DOHH2 (cell line): ENCODE results near the gene DENND5B.

ENCODE experiments used
- H3F3A ChIP-seq: fragments of 200-600 bp; sonication (generic), shearing (Covaris generic); 2 replicates; pipeline ENCODE4 v1.6.0; 2016; ENCODE audit warnings: antibody characterized with exemption, mild to moderate bottlenecking; ENCODE audit not compliant: control insufficient read depth, insufficient read depth
- H3K27ac ChIP-seq: fragments of 200-600 bp; sonication (generic); 2 replicates; pipeline ENCODE4 v1.5.1; 2014; ENCODE audit warnings: low read depth, mild to moderate bottlenecking, low read length, moderate library complexity
- H3K27me3 ChIP-seq: fragments of 200-600 bp; sonication (generic); 2 replicates; pipeline ENCODE4 v1.6.1; 2014; ENCODE audit warnings: mild to moderate bottlenecking, low read length, mixed read lengths; ENCODE audit not compliant: control insufficient read depth
- H3K36me3 ChIP-seq: fragments of 200-600 bp; sonication (generic); 2 replicates; pipeline ENCODE4 v1.6.1; 2014; ENCODE audit warnings: mild to moderate bottlenecking, low read length, moderate library complexity, mixed read lengths; ENCODE audit not compliant: control insufficient read depth
- H3K4me1 ChIP-seq: fragments of 200-600 bp; sonication (generic); 2 replicates; pipeline ENCODE4 v1.6.1; 2014; ENCODE audit warnings: mild to moderate bottlenecking, low read length, mixed read lengths; ENCODE audit not compliant: control insufficient read depth
- H3K4me2 ChIP-seq: fragments of 200-600 bp; sonication (generic); 2 replicates; pipeline ENCODE4 v1.6.0; 2014; ENCODE audit warnings: mild to moderate bottlenecking, low read length, moderate library complexity
- H3K4me3 ChIP-seq: fragments of 200-600 bp; sonication (generic); 2 replicates; pipeline ENCODE4 v1.5.1; 2014; ENCODE audit warnings: mild to moderate bottlenecking, low read length, mixed read lengths
- H3K79me2 ChIP-seq: fragments of 200-600 bp; sonication (generic); 2 replicates; pipeline ENCODE4 v1.6.1; 2014; ENCODE audit warnings: mild to moderate bottlenecking, low read length, mixed read lengths; ENCODE audit not compliant: control insufficient read depth
- H3K9me2 ChIP-seq: fragments of 200-600 bp; sonication (generic); replicated peaks from 2 replicates; pipeline ENCODE4 v1.6.1; 2014; ENCODE audit warnings: mild to moderate bottlenecking, low read length, mixed read lengths; ENCODE audit not compliant: control insufficient read depth
- H3K9me3 ChIP-seq: fragments of 200-600 bp; sonication (generic); 2 replicates; pipeline ENCODE4 v1.6.1; 2014; ENCODE audit warnings: antibody characterized with exemption, low read length, mixed read lengths; ENCODE audit not compliant: control insufficient read depth, insufficient read depth
- H4K20me1 ChIP-seq: fragments of 200-600 bp; sonication (generic); 2 replicates; pipeline ENCODE4 v1.6.0; 2014; ENCODE audit warnings: low read depth, mild to moderate bottlenecking, antibody characterized with exemption, low read length, moderate library complexity; ENCODE audit not compliant: control insufficient read depth, insufficient read depth
- CTCF ChIP-seq: fragments of 200-600 bp; sonication (generic); IDR thresholded peaks from one replicate; pipeline ENCODE4 v1.5.1; 2014; ENCODE audit warnings: antibody characterized with exemption, mild to moderate bottlenecking, low read depth, low read length; ENCODE audit not compliant: poor library complexity, severe bottlenecking
- EZH2phosphoT487 ChIP-seq: fragments of 200-600 bp; sonication (generic); IDR thresholded peaks from 2 replicates; pipeline ENCODE4 v1.6.1; 2017; ENCODE audit warnings: borderline replicate concordance, mild to moderate bottlenecking, antibody characterized with exemption, low read length, moderate library complexity, mixed read lengths

The DENND5B gene

GRCh38 chr12:31423405-31423804 lies 167.5 kb downstream of the DENND5B start:
- no peak overlapping the region for H3K27ac ChIP-seq
- no peaks in the 10 kb centered on the region for H3K27me3 ChIP-seq
- H3K36me3 ChIP-seq = no peaks in the 10 kb centered on the region
- 0 out of 2 replicates have a peak, but pooled peaks cover 2% of the 10 kb centered on the region for H3F3A ChIP-seq
- TF ChIP-seq EZH2phosphoT487 (no peak), CTCF (no peak)
- H3K4me1 ChIP-seq = peaks cover 19% of the 10 kb centered on the region
- no peak overlapping the region for H3K4me3 ChIP-seq
- H3K4me2 ChIP-seq = no peak overlapping the region
- H3K9me3 ChIP-seq = no peaks in the 10 kb centered on the region
- H4K20me1 ChIP-seq = no peaks in the 10 kb centered on the region
- no peaks in the 10 kb centered on the region for H3K9me2 ChIP-seq
- H3K79me2 ChIP-seq = no peaks in the 10 kb centered on the region

- H4K20me1 ChIP-seq = no peaks in the 10 kb centered on the region
- H3K27me3 ChIP-seq = no peaks in the 10 kb centered on the region
- no peaks in the 10 kb centered on the region for H3K9me2 ChIP-seq
- H3K27ac ChIP-seq = no peak overlapping the region
- TF ChIP-seq CTCF (no peak), EZH2phosphoT487 (no peak)
- no peak overlapping the region for H3K4me3 ChIP-seq
- H3K4me2 ChIP-seq = no peak overlapping the region
- peaks cover 25% of the 10 kb centered on the region for H3K4me1 ChIP-seq
- H3F3A ChIP-seq = peaks cover 7% of the 10 kb centered on the region
- no peaks in the 10 kb centered on the region for H3K9me3 ChIP-seq
- peaks cover 3% of the 10 kb centered on the region for H3K36me3 ChIP-seq
- no peaks in the 10 kb centered on the region for H3K79me2 ChIP-seq
Observed at GRCh38 chr12:31412292-31412801, 178.6 kb downstream of the DENND5B start.

GRCh38 chr12:31408763-31409162 lies 182.2 kb downstream of the DENND5B start:
- Histone ChIP-seq H3K27ac (no peak overlapping the region), H3K9me3 (no peaks in the 10 kb centered on the region), H3F3A (peaks cover 33% of the 10 kb centered on the region), H3K36me3 (peaks cover 3% of the 10 kb centered on the region), H4K20me1 (no peaks in the 10 kb centered on the region), H3K4me3 (no peak overlapping the region), H3K4me2 (no peak overlapping the region), H3K4me1 (peaks cover 61% of the 10 kb centered on the region), H3K27me3 (no peaks in the 10 kb centered on the region), H3K79me2 (no peaks in the 10 kb centered on the region), H3K9me2 (no peaks in the 10 kb centered on the region)
- TF ChIP-seq EZH2phosphoT487 (no peak), CTCF (no peak)
